Liver (tissue), 9 donors: ENCODE results near the gene THRA. TPM values are rescaled to one million over a fixed set of nuclear protein-coding genes. Genes with fewer than 3 reads are reported as not detected.

Experiments used
- DNase-seq: peaks from one replicate; pipeline ENCODE4 v3.0.0-alpha.2; 2017; ENCODE audit warnings: low spot score
- H3K27ac ChIP-seq, 2 donors: one replicate each; pipeline ENCODE4 v1.7.0; 2013; ENCODE audit warnings: inconsistent platforms in 2 of 2, low read length in 2 of 2, control low read depth in 1 of 2, low read depth in 1 of 2, mild to moderate bottlenecking in 1 of 2
- H3K27me3 ChIP-seq, 4 donors: one replicate each; pipeline versions ENCODE4 v1.6.1 to v1.7.0; 2013; ENCODE audit warnings: low read length in 3 of 4, inconsistent platforms in 1 of 4, mild to moderate bottlenecking in 1 of 4, moderate library complexity in 1 of 4; ENCODE audit not compliant: control insufficient read depth in 4 of 4, insufficient read depth in 4 of 4
- H3K36me3 ChIP-seq, 4 donors: one replicate each; pipeline versions ENCODE4 v1.6.1 to v1.7.0; 2013; ENCODE audit warnings: low read length in 3 of 4, mild to moderate bottlenecking in 3 of 4, low read depth in 1 of 4, moderate library complexity in 1 of 4; ENCODE audit not compliant: control insufficient read depth in 4 of 4, insufficient read depth in 3 of 4
- H3K4me1 ChIP-seq, 4 donors: one replicate each; pipeline versions ENCODE4 v1.6.1 to v1.7.0; 2013; ENCODE audit warnings: low read length in 3 of 4, mild to moderate bottlenecking in 3 of 4, moderate library complexity in 1 of 4; ENCODE audit not compliant: control insufficient read depth in 4 of 4, insufficient read depth in 4 of 4
- H3K4me3 ChIP-seq, 3 donors: one replicate each; pipeline versions ENCODE4 v1.6.1 to v1.7.0; 2013; ENCODE audit warnings: low read length in 3 of 3, control low read depth in 1 of 3, low read depth in 1 of 3, mild to moderate bottlenecking in 1 of 3
- H3K9ac ChIP-seq, 2 donors: one replicate each; pipeline ENCODE4 v1.7.0; 2013; ENCODE audit warnings: low read length in 2 of 2, mild to moderate bottlenecking in 2 of 2, moderate library complexity in 2 of 2, control low read depth in 1 of 2, low read depth in 1 of 2
- H3K9me3 ChIP-seq, 4 donors: one replicate each; pipeline versions ENCODE4 v1.6.1 to v1.7.0; 2013; ENCODE audit warnings: low read length in 3 of 4; ENCODE audit not compliant: control insufficient read depth in 4 of 4
- ATF3 ChIP-seq: IDR thresholded peaks from 2 replicates; pipeline ENCODE4 v1.6.1; 2016; ENCODE audit warnings: antibody characterized with exemption
- CTCF ChIP-seq: fragments of 150-350 bp; IDR thresholded peaks from 2 replicates; pipeline ENCODE4 v1.5.1; 2017; ENCODE audit warnings: improper control_type of control experiment, low read depth, low read length; ENCODE audit not compliant: missing input control
- EGR1 ChIP-seq, 2 donors: IDR thresholded peaks; 2 replicates each; pipeline ENCODE4 v1.6.1; 2016 to 2018; ENCODE audit warnings: antibody characterized with exemption in 2 of 2, low read depth in 2 of 2
- FOXA2 ChIP-seq: IDR thresholded peaks from 2 replicates; pipeline ENCODE4 v1.6.1; 2016; ENCODE audit warnings: antibody characterized with exemption
- GABPA ChIP-seq, 2 donors: IDR thresholded peaks in 1 of 2; conservative IDR thresholded peaks in 1 of 2; 2 replicates each; pipeline ENCODE4 v1.6.1; 2016; ENCODE audit warnings: antibody characterized with exemption in 2 of 2, mild to moderate bottlenecking in 1 of 2, moderate library complexity in 1 of 2
- HNF4A ChIP-seq, 2 donors: conservative IDR thresholded peaks; 2 replicates each; pipeline ENCODE4 v1.6.1; 2016; ENCODE audit warnings: antibody characterized with exemption in 2 of 2, mild to moderate bottlenecking in 2 of 2
- HNF4G ChIP-seq: IDR thresholded peaks from 2 replicates; pipeline ENCODE4 v1.6.1; 2016; ENCODE audit warnings: antibody characterized with exemption
- MAX ChIP-seq: IDR thresholded peaks from 2 replicates; pipeline ENCODE4 v1.6.1; 2016; ENCODE audit warnings: antibody characterized with exemption
- NR2F2 ChIP-seq: IDR thresholded peaks from 2 replicates; pipeline ENCODE4 v1.6.1; 2016; ENCODE audit warnings: antibody characterized with exemption
- RAD21 ChIP-seq, 2 donors: IDR thresholded peaks; 2 replicates each; pipeline ENCODE4 v1.6.1; 2016; ENCODE audit warnings: antibody characterized with exemption in 2 of 2, mild to moderate bottlenecking in 2 of 2
- REST ChIP-seq: IDR thresholded peaks from 2 replicates; pipeline ENCODE4 v1.6.1; 2016; ENCODE audit warnings: antibody characterized with exemption, mild to moderate bottlenecking
- SP1 ChIP-seq: IDR thresholded peaks from 2 replicates; pipeline ENCODE4 v1.6.1; 2018; ENCODE audit warnings: antibody characterized with exemption, mild to moderate bottlenecking
- TAF1 ChIP-seq: conservative IDR thresholded peaks from 2 replicates; pipeline ENCODE4 v1.6.1; 2016; ENCODE audit warnings: antibody characterized with exemption, mild to moderate bottlenecking
- YY1 ChIP-seq: IDR thresholded peaks from 2 replicates; pipeline ENCODE4 v1.6.1; 2016; ENCODE audit warnings: antibody characterized with exemption, mild to moderate bottlenecking
- ZBTB33 ChIP-seq: IDR thresholded peaks from 2 replicates; pipeline ENCODE4 v1.6.1; 2016; ENCODE audit warnings: antibody characterized with exemption
- whole genome bisulfite sequencing: extraction: QIAGEN DNeasy Blood & Tissue Kit; methylation state at CpG from one replicate; pipeline ENCODE4 v1.1.7; 2013; 5-methylcytosine and 5-hydroxymethylcytosine counted together
- polyA plus RNA-seq, 2 donors: library from polyadenylated mRNA; stranded (reverse) in 1 of 2; unstranded in 1 of 2; fragments of 200-250 nt in 1 of 2; fragments of >200 nt in 1 of 2; fragmentation: Nextera tagmentation in 1 of 2; extraction: Ambion mirVana in 1 of 2; gene quantifications; one replicate each; pipeline versions ENCODE4 v1.2.1 to v1.2.3, GENCODE V29; 2013 to 2015
- total RNA-seq, 2 donors: library from RNA; depleted of rRNA; stranded (reverse); fragments of >200 nt; gene quantifications; one replicate each; pipeline ENCODE4 v1.2.3, GENCODE V29; 2014
- donor health status: healthy.
- donor health status: healthy.
- donor health status: healthy.
- donor health status: healthy.
- donor health status: healthy.

THRA gene
- total and polyA plus RNA-seq, 4 donors = 3.2 to 10.3 (median 7.4) TPM

GRCh38 chr17:40059729-40060475 lies 2.9 kb upstream of the THRA start:
- Histone ChIP-seq H3K4me1 (peaks cover 0 to 29% (median 20%) of the 10 kb centered on the region in 4 donors), H3K27me3 (no peaks in the 10 kb centered on the region), H3K27ac (no peak overlapping the region), H3K9ac (no peak overlapping the region), H3K9me3 (no peaks in the 10 kb centered on the region), H3K4me3 (no peak overlapping the region), H3K36me3 (no peaks in the 10 kb centered on the region)
- no peak for TF ChIP-seq EGR1 (IDR thresholded peaks at IDR 0.05; ENCODE audit: low read depth in 2 of 2)
- no peak for TF ChIP-seq REST
- 77% methylated on average over 8 of the region's 8 CpGs for WGBS
- no peak for DNase-seq

GRCh38 chr17:40060887-40061608 lies 1.7 kb upstream of the THRA start:
- H3K9ac ChIP-seq = no peak overlapping the region
- no peak overlapping the region for H3K4me3 ChIP-seq
- no peak overlapping the region for H3K27ac ChIP-seq
- 91% methylated on average over 11 of the region's 11 CpGs for WGBS
- TF ChIP-seq ATF3 (no peak), HNF4A (conservative IDR thresholded peaks at IDR 0.05) (no peak), CTCF (no peak), YY1 (no peak), SP1 (no peak), MAX (no peak), RAD21 (IDR thresholded peaks at IDR 0.05) (no peak)
- H3K27me3 ChIP-seq = no peaks in the 10 kb centered on the region
- H3K36me3 ChIP-seq = no peaks in the 10 kb centered on the region
- no peak for DNase-seq
- H3K9me3 ChIP-seq = no peaks in the 10 kb centered on the region
- H3K4me1 ChIP-seq = peaks cover 0 to 37% (median 22%) of the 10 kb centered on the region in 4 donors

- Histone ChIP-seq H3K4me3 (no peak overlapping the region), H3K4me1 (peaks cover 0 to 37% (median 22%) of the 10 kb centered on the region in 4 donors), H3K9me3 (no peaks in the 10 kb centered on the region), H3K9ac (no peak overlapping the region), H3K36me3 (no peaks in the 10 kb centered on the region), H3K27ac (no peak overlapping the region), H3K27me3 (no peaks in the 10 kb centered on the region)
- no peak for DNase-seq
- 80% methylated on average over 10 of the region's 10 CpGs for WGBS
- no peak for TF ChIP-seq TAF1
- TF ChIP-seq RAD21 (IDR thresholded peaks at IDR 0.05) = no peak
- no peak for TF ChIP-seq HNF4G
- no peak for TF ChIP-seq MAX
- no peak for TF ChIP-seq HNF4A (conservative IDR thresholded peaks at IDR 0.05)
- no peak for TF ChIP-seq ZBTB33
- TF ChIP-seq NR2F2 = no peak
- no peak for TF ChIP-seq GABPA (IDR thresholded peaks at IDR 0.05 in 1 of 2, conservative IDR thresholded peaks at IDR 0.05 in 1 of 2)
- TF ChIP-seq FOXA2 = no peak
Measured at GRCh38 chr17:40061609-40062038, 1.1 kb upstream of the THRA start.
